Effector memory CD4-positive, alpha-beta T cell (primary cell): ENCODE measurements around the gene SWAP70.

ENCODE experiments used
- DNase-seq, 3 donors: peaks; one replicate each; pipeline ENCODE4 v3.0.0-alpha.2; 2020
- H3K27ac ChIP-seq: 2 replicates; pipeline ENCODE4 v1.7.0; 2013; ENCODE audit warnings: mild to moderate bottlenecking, low read length, moderate library complexity; ENCODE audit not compliant: insufficient read depth, poor library complexity, severe bottlenecking
- H3K27me3 ChIP-seq: replicated peaks from 2 replicates; pipeline ENCODE4 v1.7.0; 2013; ENCODE audit warnings: mild to moderate bottlenecking, low read length; ENCODE audit not compliant: insufficient read depth, control insufficient read depth, poor library complexity, severe bottlenecking
- H3K36me3 ChIP-seq: 2 replicates; pipeline ENCODE4 v1.7.0; 2013; ENCODE audit warnings: mild to moderate bottlenecking, low read length, moderate library complexity; ENCODE audit not compliant: control insufficient read depth, insufficient read depth
- H3K4me1 ChIP-seq: 2 replicates; pipeline ENCODE4 v1.7.0; 2013; ENCODE audit warnings: low read length, mild to moderate bottlenecking; ENCODE audit not compliant: control insufficient read depth, insufficient read depth, poor library complexity, severe bottlenecking
- H3K4me3 ChIP-seq: 2 replicates; pipeline ENCODE4 v1.7.0; 2013; ENCODE audit warnings: low read length, low read depth, mild to moderate bottlenecking; ENCODE audit not compliant: insufficient read depth, poor library complexity, severe bottlenecking
- H3K9me3 ChIP-seq: 2 replicates; pipeline ENCODE4 v1.7.0; 2013; ENCODE audit warnings: mild to moderate bottlenecking, low read length, moderate library complexity; ENCODE audit not compliant: control insufficient read depth

The SWAP70 gene

GRCh38 chr11:9780929-9781328 is 117.1 kb downstream of the SWAP70 start:
- DNase-seq: no peak
- Histone ChIP-seq H3K27me3 (no peaks in the 10 kb centered on the region), H3K4me1 (no peaks in the 10 kb centered on the region), H3K4me3 (no peak overlapping the region), H3K27ac (no peak overlapping the region), H3K9me3 (no peaks in the 10 kb centered on the region), H3K36me3 (peaks cover 28% of the 10 kb centered on the region)

GRCh38 chr11:9783986-9784385 is 120.1 kb downstream of the SWAP70 start:
- DNase-seq: no peak
- H3K4me3 ChIP-seq: no peak overlapping the region
- H3K4me1 ChIP-seq: no peaks in the 10 kb centered on the region
- no peak overlapping the region for H3K27ac ChIP-seq
- H3K36me3 ChIP-seq: peaks cover 28% of the 10 kb centered on the region
- no peaks in the 10 kb centered on the region for H3K27me3 ChIP-seq
- no peaks in the 10 kb centered on the region for H3K9me3 ChIP-seq

GRCh38 chr11:9784602-9785315 is 120.9 kb downstream of the SWAP70 start:
- no peak overlapping the region for H3K4me3 ChIP-seq
- H3K27me3 ChIP-seq: no peaks in the 10 kb centered on the region
- H3K27ac ChIP-seq: no peak overlapping the region
- no peak for DNase-seq
- H3K9me3 ChIP-seq: no peaks in the 10 kb centered on the region
- H3K36me3 ChIP-seq: peaks cover 26% of the 10 kb centered on the region
- H3K4me1 ChIP-seq: no peaks in the 10 kb centered on the region

GRCh38 chr11:9787260-9787659 is 123.4 kb downstream of the SWAP70 start:
- H3K4me1 ChIP-seq: no peaks in the 10 kb centered on the region
- H3K36me3 ChIP-seq: peaks cover 6% of the 10 kb centered on the region
- no peak overlapping the region for H3K27ac ChIP-seq
- no peak for DNase-seq
- no peak overlapping the region for H3K4me3 ChIP-seq
- no peaks in the 10 kb centered on the region for H3K9me3 ChIP-seq
- no peaks in the 10 kb centered on the region for H3K27me3 ChIP-seq

GRCh38 chr11:9787981-9788521 is 124.2 kb downstream of the SWAP70 start:
- no peaks in the 10 kb centered on the region for H3K4me1 ChIP-seq
- no peak overlapping the region for H3K4me3 ChIP-seq
- H3K27ac ChIP-seq: no peak overlapping the region
- DNase-seq: no peak
- H3K9me3 ChIP-seq: no peaks in the 10 kb centered on the region
- H3K27me3 ChIP-seq: no peaks in the 10 kb centered on the region
- peaks cover 6% of the 10 kb centered on the region for H3K36me3 ChIP-seq

- no peak for DNase-seq
- Histone ChIP-seq H3K9me3 (no peaks in the 10 kb centered on the region), H3K4me1 (no peaks in the 10 kb centered on the region), H3K27ac (no peak overlapping the region), H3K27me3 (no peaks in the 10 kb centered on the region), H3K36me3 (no peaks in the 10 kb centered on the region), H3K4me3 (no peak overlapping the region)
Observed at GRCh38 chr11:9789910-9790309, 126.0 kb downstream of the SWAP70 start.

- Histone ChIP-seq H3K9me3 (no peaks in the 10 kb centered on the region), H3K36me3 (no peaks in the 10 kb centered on the region), H3K27me3 (no peaks in the 10 kb centered on the region), H3K27ac (no peak overlapping the region), H3K4me3 (no peak overlapping the region), H3K4me1 (no peaks in the 10 kb centered on the region)
- DNase-seq: no peak
Observed at GRCh38 chr11:9790703-9791102, 126.8 kb downstream of the SWAP70 start.

GRCh38 chr11:9796266-9796665 is 132.4 kb downstream of the SWAP70 start:
- Histone ChIP-seq H3K27ac (no peak overlapping the region), H3K9me3 (no peaks in the 10 kb centered on the region), H3K4me3 (no peak overlapping the region), H3K27me3 (no peaks in the 10 kb centered on the region), H3K4me1 (no peaks in the 10 kb centered on the region), H3K36me3 (no peaks in the 10 kb centered on the region)
- no peak for DNase-seq

- Histone ChIP-seq H3K4me3 (no peak overlapping the region), H3K27me3 (no peaks in the 10 kb centered on the region), H3K9me3 (no peaks in the 10 kb centered on the region), H3K36me3 (no peaks in the 10 kb centered on the region), H3K4me1 (no peaks in the 10 kb centered on the region), H3K27ac (no peak overlapping the region)
- no peak for DNase-seq
Observed at GRCh38 chr11:9796854-9797253, 133.0 kb downstream of the SWAP70 start.

GRCh38 chr11:9797300-9797699 is 133.4 kb downstream of the SWAP70 start:
- no peak overlapping the region for H3K4me3 ChIP-seq
- H3K36me3 ChIP-seq: no peaks in the 10 kb centered on the region
- no peaks in the 10 kb centered on the region for H3K4me1 ChIP-seq
- DNase-seq: no peak
- H3K9me3 ChIP-seq: no peaks in the 10 kb centered on the region
- no peaks in the 10 kb centered on the region for H3K27me3 ChIP-seq
- no peak overlapping the region for H3K27ac ChIP-seq
